Neuronal stem cell (in vitro differentiated cells): ENCODE results near the gene ABT1.
A peak's percentile ranks its signal among the peaks of the same experiment; 100 is the strongest.

ENCODE experiments used
- DNase-seq: peaks from one replicate; pipeline ENCODE4 v3.0.0-alpha.2; 2013; ENCODE audit warnings: low spot score
- H2AFZ ChIP-seq: one replicate; pipeline ENCODE4 v1.6.1; 2013; ENCODE audit warnings: mild to moderate bottlenecking, low read length, inconsistent platforms
- H2AK5ac ChIP-seq: 2 replicates; pipeline ENCODE4 v1.6.1; 2013; ENCODE audit warnings: low read depth, mild to moderate bottlenecking, inconsistent platforms, low read length, moderate library complexity, mixed read lengths
- H2BK120ac ChIP-seq: 2 replicates; pipeline ENCODE4 v1.6.1; 2013; ENCODE audit warnings: low read depth, mild to moderate bottlenecking, inconsistent platforms, low read length, moderate library complexity, mixed read lengths
- H2BK12ac ChIP-seq: one replicate; pipeline ENCODE4 v1.6.1; 2013; ENCODE audit warnings: low read length, inconsistent platforms
- H2BK15ac ChIP-seq: 2 replicates; pipeline ENCODE4 v1.6.1; 2013; ENCODE audit warnings: mild to moderate bottlenecking, low read length, inconsistent platforms, mixed read lengths
- H2BK5ac ChIP-seq: one replicate; pipeline ENCODE4 v1.6.1; 2013; ENCODE audit warnings: inconsistent platforms, mild to moderate bottlenecking, low read length, moderate library complexity
- H3K14ac ChIP-seq: one replicate; pipeline ENCODE4 v1.6.1; 2013; ENCODE audit warnings: low read length, inconsistent platforms
- H3K18ac ChIP-seq: 2 replicates; pipeline ENCODE4 v1.6.1; 2013; ENCODE audit warnings: low read length, inconsistent platforms
- H3K23ac ChIP-seq: 2 replicates; pipeline ENCODE4 v1.6.1; 2013; ENCODE audit warnings: low read depth, mild to moderate bottlenecking, mixed read lengths, low read length, inconsistent platforms; ENCODE audit not compliant: poor library complexity
- H3K27ac ChIP-seq: replicated peaks from 3 replicates; pipeline ENCODE4 v1.5.1; 2013; ENCODE audit warnings: low read length, inconsistent platforms
- H3K27me3 ChIP-seq, 3 experiments: 2 replicates each; pipeline ENCODE4 v1.6.1; 2013; ENCODE audit warnings: low read length in 3 of 3, mild to moderate bottlenecking in 2 of 3, inconsistent platforms in 1 of 3, low read depth in 1 of 3, mixed read lengths in 1 of 3, moderate library complexity in 1 of 3; ENCODE audit not compliant: control insufficient read depth in 3 of 3, insufficient read depth in 3 of 3
- H3K36me3 ChIP-seq, 2 donors: replicated peaks in 1 of 2; 2 replicates each; pipeline ENCODE4 v1.6.1; 2013; ENCODE audit warnings: low read length in 2 of 2; ENCODE audit not compliant: control insufficient read depth in 2 of 2, insufficient read depth in 2 of 2
- H3K4ac ChIP-seq: 2 replicates; pipeline ENCODE4 v1.6.1; 2013; ENCODE audit warnings: inconsistent platforms, mild to moderate bottlenecking, low read length, moderate library complexity
- H3K4me1 ChIP-seq, 2 donors: 1 replicate in 1 of 2; 2 replicates in 1 of 2; pipeline ENCODE4 v1.6.1; 2013; ENCODE audit warnings: low read length in 2 of 2, low read depth in 1 of 2; ENCODE audit not compliant: control insufficient read depth in 2 of 2, insufficient read depth in 1 of 2
- H3K4me2 ChIP-seq: one replicate; pipeline ENCODE4 v1.6.1; 2013; ENCODE audit warnings: mild to moderate bottlenecking, low read length, inconsistent platforms; ENCODE audit not compliant: insufficient read depth, poor library complexity, severe bottlenecking
- H3K4me3 ChIP-seq, 2 donors: 2 replicates each; pipeline ENCODE4 v1.5.1; 2013; ENCODE audit warnings: low read length in 2 of 2, mild to moderate bottlenecking in 2 of 2, inconsistent platforms in 1 of 2, moderate library complexity in 1 of 2
- H3K79me1 ChIP-seq: one replicate; pipeline ENCODE4 v1.6.1; 2013; ENCODE audit warnings: low read depth, mild to moderate bottlenecking, inconsistent platforms, low read length, moderate library complexity
- H3K9ac ChIP-seq: one replicate; pipeline ENCODE4 v1.6.1; 2013; ENCODE audit warnings: mild to moderate bottlenecking, low read depth, low read length, inconsistent platforms; ENCODE audit not compliant: poor library complexity
- H3K9me3 ChIP-seq, 2 donors: replicated peaks in 1 of 2; 2 replicates each; pipeline versions ENCODE3 to v1.6.1; 2013; ENCODE audit warnings: low read length in 2 of 2, mild to moderate bottlenecking in 2 of 2, inconsistent platforms in 1 of 2, low read depth in 1 of 2, mixed read lengths in 1 of 2, moderate library complexity in 1 of 2; ENCODE audit not compliant: control insufficient read depth in 2 of 2, insufficient read depth in 1 of 2
- H4K8ac ChIP-seq: one replicate; pipeline ENCODE4 v1.6.1; 2013; ENCODE audit warnings: low read depth, mild to moderate bottlenecking, inconsistent platforms, low read length, moderate library complexity
- H4K91ac ChIP-seq: one replicate; pipeline ENCODE4 v1.6.1; 2013; ENCODE audit warnings: low read length, low read depth, mild to moderate bottlenecking, inconsistent platforms; ENCODE audit not compliant: poor library complexity
- WGBS, 2 donors: extraction: QIAGEN DNeasy Blood & Tissue Kit; methylation state at CpG; one replicate each; pipeline ENCODE4 v1.1.7; 2013; ENCODE audit warnings: missing lambda C conversion rate in 2 of 2, mixed read lengths in 1 of 2; ENCODE audit not compliant: insufficient read length in 2 of 2, insufficient replicate concordance in 1 of 2; ENCODE audit errors: extremely low coverage in 2 of 2; 5-methylcytosine and 5-hydroxymethylcytosine counted together

ABT1 gene

GRCh38 chr6:26552640-26553188 is 44.0 kb upstream of the ABT1 start:
- Histone ChIP-seq H3K27me3 (no peaks in the 10 kb centered on the region), H2AK5ac (no peak overlapping the region), H3K18ac (no peak overlapping the region), H3K23ac (no peak overlapping the region), H3K36me3 (no peaks in the 10 kb centered on the region), H3K4me3 (peak overlapping the region; percentile 54 to 83), H3K14ac (no peak overlapping the region), H3K27ac (no peak overlapping the region), H2BK5ac (no peak overlapping the region), H3K4ac (no peak overlapping the region), H3K79me1 (no peaks in the 10 kb centered on the region), H3K9me3 (no peaks in the 10 kb centered on the region), H4K8ac (no peak overlapping the region), H2BK15ac (no peak overlapping the region), H2BK120ac (no peak overlapping the region), H2BK12ac (no peak overlapping the region), H3K9ac (no peak overlapping the region), H4K91ac (no peak overlapping the region), H3K4me2 (peak overlapping the region; percentile 19), H2AFZ (peak overlapping the region; percentile 82), H3K4me1 (peaks cover 0 to 3% of the 10 kb centered on the region in 2 donors)
- DNase-seq, result no peak
- WGBS, 2 donors, result 100% methylated on average over 1 of the region's 11 CpGs; no CpG with 5 or more reads in 1 of the 2 donors

- DNase-seq, result peak; percentile 73
- Histone ChIP-seq H3K4me2 (peak overlapping the region; percentile 19), H3K9me3 (no peaks in the 10 kb centered on the region), H3K4ac (no peak overlapping the region), H2BK15ac (no peak overlapping the region), H3K27me3 (no peaks in the 10 kb centered on the region), H4K91ac (no peak overlapping the region), H2BK120ac (no peak overlapping the region), H3K36me3 (no peaks in the 10 kb centered on the region), H2BK12ac (no peak overlapping the region), H3K18ac (no peak overlapping the region), H3K23ac (no peak overlapping the region), H3K4me3 (peak overlapping the region; percentile 54 to 83), H3K14ac (no peak overlapping the region), H2AFZ (peak overlapping the region; percentile 85), H4K8ac (no peak overlapping the region), H2AK5ac (no peak overlapping the region), H3K79me1 (no peaks in the 10 kb centered on the region), H2BK5ac (no peak overlapping the region), H3K27ac (no peak overlapping the region), H3K9ac (no peak overlapping the region), H3K4me1 (peaks cover 0 to 3% of the 10 kb centered on the region in 2 donors)
- WGBS, 2 donors, result no CpG with 5 or more reads among the region's 13 CpGs
These were observed 43.5 kb upstream of the ABT1 start for GRCh38 chr6:26553264-26553634.

- Histone ChIP-seq H3K9me3 (no peaks in the 10 kb centered on the region), H3K23ac (no peak overlapping the region), H3K79me1 (no peaks in the 10 kb centered on the region), H3K27me3 (no peaks in the 10 kb centered on the region), H4K91ac (no peak overlapping the region), H3K18ac (no peak overlapping the region), H3K4me2 (peak overlapping the region; percentile 75), H4K8ac (no peak overlapping the region), H2BK12ac (no peak overlapping the region), H3K14ac (no peak overlapping the region), H3K36me3 (no peaks in the 10 kb centered on the region), H2AFZ (peak overlapping the region; percentile 85), H3K27ac (peak overlapping the region; percentile 62), H2AK5ac (no peak overlapping the region), H3K4ac (no peak overlapping the region), H2BK15ac (no peak overlapping the region), H3K9ac (no peak overlapping the region), H2BK5ac (no peak overlapping the region), H2BK120ac (no peak overlapping the region), H3K4me3 (peak overlapping the region; percentile 54 to 88), H3K4me1 (peaks cover 0 to 3% of the 10 kb centered on the region in 2 donors)
- no CpG with 5 or more reads among the region's 19 CpGs for WGBS, 2 donors
- peak; percentile 83 for DNase-seq
These were observed 42.9 kb upstream of the ABT1 start for GRCh38 chr6:26553635-26554446.

GRCh38 chr6:26554447-26554696 is 42.4 kb upstream of the ABT1 start:
- no peak overlapping the region for H2BK15ac ChIP-seq
- no peak overlapping the region for H3K9ac ChIP-seq
- H2AK5ac ChIP-seq, result no peak overlapping the region
- H3K79me1 ChIP-seq, result no peaks in the 10 kb centered on the region
- no peak overlapping the region for H3K4ac ChIP-seq
- H3K4me1 ChIP-seq, result peaks cover 0 to 3% of the 10 kb centered on the region in 2 donors
- H3K9me3 ChIP-seq, result no peaks in the 10 kb centered on the region
- no peaks in the 10 kb centered on the region for H3K36me3 ChIP-seq
- H3K14ac ChIP-seq, result no peak overlapping the region
- no peak overlapping the region for H4K91ac ChIP-seq
- H4K8ac ChIP-seq, result no peak overlapping the region
- no peak overlapping the region for H2BK12ac ChIP-seq
- no peak overlapping the region for H2BK120ac ChIP-seq
- WGBS, 2 donors, result no CpG with 5 or more reads among the region's 1 CpG
- peak overlapping the region; percentile 75 for H3K4me2 ChIP-seq
- H3K23ac ChIP-seq, result no peak overlapping the region
- no peak for DNase-seq
- H3K4me3 ChIP-seq, result peak overlapping the region; percentile 54 to 88
- no peaks in the 10 kb centered on the region for H3K27me3 ChIP-seq
- H3K27ac ChIP-seq, result no peak overlapping the region
- no peak overlapping the region for H3K18ac ChIP-seq
- peak overlapping the region; percentile 65 for H2AFZ ChIP-seq
- H2BK5ac ChIP-seq, result no peak overlapping the region
